Progenitor cell of endocrine pancreas (in vitro differentiated cells): Measurements from ENCODE around the gene LAMC1. TPM values are rescaled to one million over a fixed set of nuclear protein-coding genes. Genes with fewer than 3 reads are reported as not detected.
"Not testable (repeated sequence)": the region's sequence is repeated elsewhere in the genome, so short reads cannot be mapped to it uniquely, and the experiment has no call there.

ENCODE experiments used
- DNase-seq: peaks from one replicate; pipeline ENCODE4 v3.0.0; 2021; ENCODE audit warnings: low spot score; ENCODE audit not compliant: unreplicated experiment
- H3K27ac Mint-ChIP-seq: 2 replicates; pipeline ENCODE4 v1.8.0; 2021; ENCODE audit warnings: mild to moderate bottlenecking, moderate library complexity, mixed read lengths
- H3K27me3 Mint-ChIP-seq: 2 replicates; pipeline ENCODE4 v1.8.0; 2021; ENCODE audit warnings: mixed read lengths
- H3K36me3 Mint-ChIP-seq: 2 replicates; pipeline ENCODE4 v1.8.0; 2022; ENCODE audit warnings: mixed read lengths; ENCODE audit not compliant: insufficient read depth
- H3K4me1 Mint-ChIP-seq: 2 replicates; pipeline ENCODE4 v1.8.0; 2021; ENCODE audit warnings: low read depth, mixed read lengths
- H3K4me3 Mint-ChIP-seq: 2 replicates; pipeline ENCODE4 v1.8.0; 2021; ENCODE audit warnings: low read depth, mild to moderate bottlenecking, moderate library complexity, mixed read lengths
- H3K9me3 Mint-ChIP-seq: 2 replicates; pipeline ENCODE4 v1.8.0; 2021; ENCODE audit warnings: low read depth, mixed read lengths
- total RNA-seq: library from RNA; stranded (reverse); gene quantifications from 2 replicates; pipeline ENCODE4 v1.2.1, GENCODE V29; 2021
- TF ChIP-seq, protein P1 (sequence below): fragments of 200-600 bp; sonication (generic); IDR thresholded peaks from one replicate; pipeline ENCODE4 v1.5.0; 2021; ENCODE audit warnings: antibody characterized with exemption, mild to moderate bottlenecking; ENCODE audit not compliant: unreplicated experiment

LAMC1 gene
- total RNA-seq, 1 donor from 2014 or later, result 72.9 TPM

DNA sequence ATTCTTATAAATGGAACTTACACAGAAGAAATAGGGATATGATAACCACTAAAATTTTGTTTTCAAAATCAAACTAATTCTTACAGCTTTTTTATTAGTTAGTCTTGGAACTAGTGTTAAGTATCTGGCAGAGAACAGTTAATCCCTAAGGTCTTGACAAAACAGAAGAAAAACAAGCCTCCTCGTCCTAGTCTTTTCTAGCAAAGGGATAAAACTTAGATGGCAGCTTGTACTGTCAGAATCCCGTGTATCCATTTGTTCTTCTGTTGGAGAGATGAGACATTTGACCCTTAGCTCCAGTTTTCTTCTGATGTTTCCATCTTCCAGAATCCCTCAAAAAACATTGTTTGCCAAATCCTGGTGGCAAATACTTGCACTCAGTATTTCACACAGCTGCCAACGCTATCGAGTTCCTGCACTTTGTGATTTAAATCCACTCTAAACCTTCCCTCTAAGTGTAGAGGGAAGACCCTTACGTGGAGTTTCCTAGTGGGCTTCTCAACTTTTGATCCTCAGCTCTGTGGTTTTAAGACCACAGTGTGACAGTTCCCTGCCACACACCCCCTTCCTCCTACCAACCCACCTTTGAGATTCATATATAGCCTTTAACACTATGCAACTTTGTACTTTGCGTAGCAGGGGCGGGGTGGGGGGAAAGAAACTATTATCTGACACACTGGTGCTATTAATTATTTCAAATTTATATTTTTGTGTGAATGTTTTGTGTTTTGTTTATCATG, 120.5 kb downstream of the LAMC1 start:
- Mint-ChIP-seq H3K27me3 (no peaks in the 10 kb centered on the region), H3K9me3 (no peaks in the 10 kb centered on the region), H3K36me3 (peaks cover 2% of the 10 kb centered on the region), H3K27ac (no peak overlapping the region), H3K4me1 (peaks cover 4% of the 10 kb centered on the region), H3K4me3 (no peak overlapping the region)
- no peak for DNase-seq
- TF ChIP-seq, protein P1, sequence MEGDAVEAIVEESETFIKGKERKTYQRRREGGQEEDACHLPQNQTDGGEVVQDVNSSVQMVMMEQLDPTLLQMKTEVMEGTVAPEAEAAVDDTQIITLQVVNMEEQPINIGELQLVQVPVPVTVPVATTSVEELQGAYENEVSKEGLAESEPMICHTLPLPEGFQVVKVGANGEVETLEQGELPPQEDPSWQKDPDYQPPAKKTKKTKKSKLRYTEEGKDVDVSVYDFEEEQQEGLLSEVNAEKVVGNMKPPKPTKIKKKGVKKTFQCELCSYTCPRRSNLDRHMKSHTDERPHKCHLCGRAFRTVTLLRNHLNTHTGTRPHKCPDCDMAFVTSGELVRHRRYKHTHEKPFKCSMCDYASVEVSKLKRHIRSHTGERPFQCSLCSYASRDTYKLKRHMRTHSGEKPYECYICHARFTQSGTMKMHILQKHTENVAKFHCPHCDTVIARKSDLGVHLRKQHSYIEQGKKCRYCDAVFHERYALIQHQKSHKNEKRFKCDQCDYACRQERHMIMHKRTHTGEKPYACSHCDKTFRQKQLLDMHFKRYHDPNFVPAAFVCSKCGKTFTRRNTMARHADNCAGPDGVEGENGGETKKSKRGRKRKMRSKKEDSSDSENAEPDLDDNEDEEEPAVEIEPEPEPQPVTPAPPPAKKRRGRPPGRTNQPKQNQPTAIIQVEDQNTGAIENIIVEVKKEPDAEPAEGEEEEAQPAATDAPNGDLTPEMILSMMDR, result no peak

GRCh38 chr1:183144752-183145151, 121.5 kb downstream of the LAMC1 start:
- peaks cover 2% of the 10 kb centered on the region for H3K36me3 Mint-ChIP-seq
- H3K4me1 Mint-ChIP-seq, result peaks cover 4% of the 10 kb centered on the region
- no peaks in the 10 kb centered on the region for H3K9me3 Mint-ChIP-seq
- no peak for DNase-seq
- H3K27me3 Mint-ChIP-seq, result no peaks in the 10 kb centered on the region
- H3K27ac Mint-ChIP-seq, result no peak overlapping the region
- no peak overlapping the region for H3K4me3 Mint-ChIP-seq
- TF ChIP-seq, protein P1, result no peak

- H3K4me3 Mint-ChIP-seq, result no peak overlapping the region
- no peak overlapping the region for H3K27ac Mint-ChIP-seq
- H3K9me3 Mint-ChIP-seq, result no peaks in the 10 kb centered on the region
- no peaks in the 10 kb centered on the region for H3K27me3 Mint-ChIP-seq
- TF ChIP-seq, protein P1, result no peak
- DNase-seq, result no peak
- H3K36me3 Mint-ChIP-seq, result no peaks in the 10 kb centered on the region
- peaks cover 4% of the 10 kb centered on the region for H3K4me1 Mint-ChIP-seq
Measured at GRCh38 chr1:183147735-183148134, 124.5 kb downstream of the LAMC1 start.

DNA sequence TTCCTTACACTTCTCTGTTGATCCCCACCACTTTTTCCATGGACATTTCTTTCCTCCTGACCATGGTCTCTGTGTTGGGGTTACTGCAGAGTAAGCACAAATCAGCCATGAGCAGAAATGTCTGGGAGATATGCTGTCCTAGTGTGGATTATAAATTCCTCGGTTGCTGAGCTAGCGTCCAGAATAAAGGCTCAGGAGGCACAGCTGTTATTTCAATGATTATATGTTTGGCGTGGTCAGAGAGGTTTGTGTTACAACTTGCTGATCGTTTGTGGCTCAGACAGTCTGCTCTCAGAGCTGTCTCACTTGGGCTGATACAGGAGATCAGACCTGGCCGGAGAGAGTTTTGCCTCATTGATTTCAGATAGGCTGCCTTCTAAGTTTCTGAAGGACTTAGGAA, 125.4 kb downstream of the LAMC1 start:
- no peaks in the 10 kb centered on the region for H3K36me3 Mint-ChIP-seq
- peak overlapping the region; percentile 15 for H3K27ac Mint-ChIP-seq
- TF ChIP-seq, protein P1, result no peak

GRCh38 chr1:183149273-183149672, 126.1 kb downstream of the LAMC1 start:
- Mint-ChIP-seq H3K4me3 (no peak overlapping the region), H3K9me3 (no peaks in the 10 kb centered on the region), H3K27me3 (no peaks in the 10 kb centered on the region), H3K4me1 (peaks cover 4% of the 10 kb centered on the region), H3K27ac (no peak overlapping the region), H3K36me3 (no peaks in the 10 kb centered on the region)
- TF ChIP-seq, protein P1, result no peak
- no peak for DNase-seq

More for the DNA sequence above, 125.4 kb downstream of the LAMC1 start:
- H3K9me3 Mint-ChIP-seq, result no peaks in the 10 kb centered on the region
- no peaks in the 10 kb centered on the region for H3K27me3 Mint-ChIP-seq
- DNase-seq, result no peak
- peaks cover 4% of the 10 kb centered on the region for H3K4me1 Mint-ChIP-seq
- no peak overlapping the region for H3K4me3 Mint-ChIP-seq

DNA sequence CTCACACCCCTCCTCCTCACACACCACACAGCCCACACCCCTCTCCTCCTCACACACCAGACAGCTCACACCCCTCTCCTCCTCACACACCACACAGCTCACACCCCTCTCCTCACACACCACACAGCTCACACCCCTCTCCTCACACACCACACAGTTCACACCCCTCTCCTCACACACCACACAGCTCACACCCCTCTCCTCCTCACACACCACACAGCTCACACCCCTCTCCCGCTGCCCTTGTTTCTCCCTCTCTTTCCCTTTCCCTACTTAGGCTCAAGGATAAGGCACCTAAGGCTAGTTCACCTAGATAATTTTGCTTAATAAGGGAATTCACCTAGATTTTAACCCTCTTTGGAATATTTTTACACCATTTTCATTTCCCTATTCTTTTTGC, 126.8 kb downstream of the LAMC1 start:
- not testable (repeated sequence) for H3K36me3 Mint-ChIP-seq, H3K9me3 Mint-ChIP-seq, H3K27me3 Mint-ChIP-seq, H3K4me1 Mint-ChIP-seq, H3K4me3 Mint-ChIP-seq, H3K27ac Mint-ChIP-seq, DNase-seq
